Measurements from ENCODE around the gene STN1.

DNA sequence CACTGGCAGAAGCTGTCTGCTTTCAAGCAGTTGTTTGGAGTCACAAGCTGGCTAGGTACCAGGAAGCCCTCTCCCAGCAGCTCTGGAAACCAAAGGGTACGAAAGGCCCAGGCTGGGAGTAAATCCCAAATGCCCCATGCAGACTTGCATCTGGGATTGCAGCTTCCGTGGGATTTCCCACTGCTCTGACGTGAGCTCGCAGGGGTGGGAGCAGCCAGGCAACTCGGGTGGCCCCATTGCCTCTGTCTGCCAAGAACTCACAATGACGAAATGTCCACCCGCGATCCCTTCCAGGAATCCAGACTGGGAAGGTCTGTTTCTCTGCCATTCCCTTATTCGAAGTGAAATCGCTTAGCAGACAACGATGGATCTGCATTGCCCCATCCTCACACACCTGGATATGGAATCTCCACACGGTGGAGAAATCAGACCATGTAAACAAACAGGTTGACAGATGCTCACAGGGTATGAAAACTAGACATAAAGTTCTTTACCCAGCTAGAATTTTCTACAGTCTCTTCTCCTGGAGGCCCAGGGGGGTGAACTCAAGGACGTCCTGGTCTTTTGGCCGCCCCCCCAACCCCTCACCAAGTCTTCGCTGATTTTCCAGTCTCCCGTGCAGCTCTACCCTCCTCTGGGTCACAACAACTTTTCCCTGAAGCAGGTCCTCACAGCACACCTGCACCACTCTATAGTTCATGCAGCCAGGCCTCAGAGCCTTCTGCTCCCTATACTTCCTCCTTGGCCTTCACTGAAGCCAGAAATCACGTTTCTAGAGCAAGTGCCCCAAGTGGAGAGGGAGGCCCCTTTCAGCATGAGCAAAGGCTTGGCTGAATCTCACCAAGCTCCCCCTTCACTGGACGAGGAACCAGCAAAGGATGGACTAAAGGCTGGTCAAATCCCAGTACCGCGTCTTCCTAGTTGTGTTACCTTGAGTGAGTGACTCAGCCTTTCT, 82.6 kb downstream of the STN1 start:
- TF ChIP-seq HDAC2 (IDR thresholded peaks at IDR 0.05; ENCODE audit: borderline replicate concordance in 1 of 2, low read depth in 2 of 2, low read length in 2 of 2) (no peak), POU5F1 (IDR thresholded peaks at IDR 0.05; ENCODE audit: low read depth, low read length) (no peak), JUN (IDR thresholded peaks at IDR 0.05; ENCODE audit: low read depth, low read length) (no peak), SRF (IDR thresholded peaks at IDR 0.05; ENCODE audit: low read depth, low read length) (no peak)
- TF ChIP-seq, protein P1, sequence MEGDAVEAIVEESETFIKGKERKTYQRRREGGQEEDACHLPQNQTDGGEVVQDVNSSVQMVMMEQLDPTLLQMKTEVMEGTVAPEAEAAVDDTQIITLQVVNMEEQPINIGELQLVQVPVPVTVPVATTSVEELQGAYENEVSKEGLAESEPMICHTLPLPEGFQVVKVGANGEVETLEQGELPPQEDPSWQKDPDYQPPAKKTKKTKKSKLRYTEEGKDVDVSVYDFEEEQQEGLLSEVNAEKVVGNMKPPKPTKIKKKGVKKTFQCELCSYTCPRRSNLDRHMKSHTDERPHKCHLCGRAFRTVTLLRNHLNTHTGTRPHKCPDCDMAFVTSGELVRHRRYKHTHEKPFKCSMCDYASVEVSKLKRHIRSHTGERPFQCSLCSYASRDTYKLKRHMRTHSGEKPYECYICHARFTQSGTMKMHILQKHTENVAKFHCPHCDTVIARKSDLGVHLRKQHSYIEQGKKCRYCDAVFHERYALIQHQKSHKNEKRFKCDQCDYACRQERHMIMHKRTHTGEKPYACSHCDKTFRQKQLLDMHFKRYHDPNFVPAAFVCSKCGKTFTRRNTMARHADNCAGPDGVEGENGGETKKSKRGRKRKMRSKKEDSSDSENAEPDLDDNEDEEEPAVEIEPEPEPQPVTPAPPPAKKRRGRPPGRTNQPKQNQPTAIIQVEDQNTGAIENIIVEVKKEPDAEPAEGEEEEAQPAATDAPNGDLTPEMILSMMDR (IDR thresholded peaks at IDR 0.05; ENCODE audit: control extremely low read depth in 1 of 3, insufficient read depth in 1 of 3, low read depth in 1 of 3, low read length in 3 of 3): no peak

Data from H1 (cell line).